ENCODE measurements around the gene MAPK8. TPM values are rescaled to one million over a fixed set of nuclear protein-coding genes. Genes with fewer than 3 reads are reported as not detected.

MAPK8 gene
- total RNA-seq, 1 donor from 2014 or later = 7.7 TPM

DNA sequence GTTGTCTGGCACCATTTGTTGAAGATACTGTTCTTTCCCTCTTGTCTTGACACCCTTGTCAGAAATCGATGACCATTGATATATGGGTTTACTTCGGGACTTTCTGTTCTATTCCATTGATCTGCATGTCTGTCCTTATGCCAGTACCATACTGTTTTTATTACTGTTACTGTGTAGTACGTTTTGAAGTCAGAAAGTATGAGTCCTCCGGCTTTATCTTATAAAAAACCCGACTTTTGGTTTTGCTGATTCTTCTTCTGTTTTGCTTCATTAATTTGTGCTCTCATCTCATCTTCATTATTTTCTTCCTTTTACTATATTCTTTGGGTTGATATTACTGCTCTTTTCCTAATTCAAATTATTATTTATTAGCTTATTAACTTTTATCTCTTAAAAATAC lies 52.4 kb downstream of the MAPK8 start:
- intact Hi-C loops (cut with DNase I) = no loop called here
- Histone ChIP-seq H3K9me3 (no peaks in the 10 kb centered on the region), H3K4me1 (no peaks in the 10 kb centered on the region), H3K27ac (no peak overlapping the region), H3K36me3 (no peaks in the 10 kb centered on the region), H3K27me3 (no peaks in the 10 kb centered on the region), H3K4me3 (no peak overlapping the region)
- TF ChIP-seq, protein P1, sequence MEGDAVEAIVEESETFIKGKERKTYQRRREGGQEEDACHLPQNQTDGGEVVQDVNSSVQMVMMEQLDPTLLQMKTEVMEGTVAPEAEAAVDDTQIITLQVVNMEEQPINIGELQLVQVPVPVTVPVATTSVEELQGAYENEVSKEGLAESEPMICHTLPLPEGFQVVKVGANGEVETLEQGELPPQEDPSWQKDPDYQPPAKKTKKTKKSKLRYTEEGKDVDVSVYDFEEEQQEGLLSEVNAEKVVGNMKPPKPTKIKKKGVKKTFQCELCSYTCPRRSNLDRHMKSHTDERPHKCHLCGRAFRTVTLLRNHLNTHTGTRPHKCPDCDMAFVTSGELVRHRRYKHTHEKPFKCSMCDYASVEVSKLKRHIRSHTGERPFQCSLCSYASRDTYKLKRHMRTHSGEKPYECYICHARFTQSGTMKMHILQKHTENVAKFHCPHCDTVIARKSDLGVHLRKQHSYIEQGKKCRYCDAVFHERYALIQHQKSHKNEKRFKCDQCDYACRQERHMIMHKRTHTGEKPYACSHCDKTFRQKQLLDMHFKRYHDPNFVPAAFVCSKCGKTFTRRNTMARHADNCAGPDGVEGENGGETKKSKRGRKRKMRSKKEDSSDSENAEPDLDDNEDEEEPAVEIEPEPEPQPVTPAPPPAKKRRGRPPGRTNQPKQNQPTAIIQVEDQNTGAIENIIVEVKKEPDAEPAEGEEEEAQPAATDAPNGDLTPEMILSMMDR (IDR thresholded peaks at IDR 0.05) = no peak
- no peak for DNase-seq (ENCODE audit: low spot score in 2 of 2)

DNA sequence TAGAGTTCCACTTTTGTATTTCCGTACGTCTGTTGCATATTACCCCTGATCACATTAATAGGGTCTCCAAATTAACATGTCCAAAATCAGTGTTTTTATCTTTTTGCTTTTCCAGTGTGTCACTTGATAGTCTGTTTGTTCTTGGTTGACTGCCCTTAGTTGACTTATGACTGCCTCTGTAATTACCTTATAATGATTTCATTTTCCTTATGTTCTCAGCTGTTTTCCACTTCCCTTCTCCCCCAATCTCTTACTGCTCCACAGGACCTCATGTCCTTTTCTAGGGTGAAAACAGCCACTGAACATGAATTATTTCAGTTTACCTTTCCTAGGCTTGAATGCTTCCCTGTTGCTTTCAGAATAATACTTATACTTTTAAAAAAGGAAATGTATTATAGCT lies 54.7 kb downstream of the MAPK8 start:
- intact Hi-C loops (cut with DNase I) = no loop called here
- Histone ChIP-seq H3K4me3 (no peak overlapping the region), H3K27me3 (no peaks in the 10 kb centered on the region), H3K4me1 (peaks cover 0 to 2% of the 10 kb centered on the region in 2 donors), H3K9me3 (no peaks in the 10 kb centered on the region), H3K36me3 (no peaks in the 10 kb centered on the region), H3K27ac (no peak overlapping the region)
- TF ChIP-seq, protein P1 (IDR thresholded peaks at IDR 0.05) = no peak
- DNase-seq (ENCODE audit: low spot score in 2 of 2) = no peak

- Histone ChIP-seq H3K4me1 (peaks cover 0 to 2% of the 10 kb centered on the region in 2 donors), H3K4me3 (no peak overlapping the region), H3K36me3 (no peaks in the 10 kb centered on the region), H3K27ac (no peak overlapping the region), H3K27me3 (no peaks in the 10 kb centered on the region), H3K9me3 (no peaks in the 10 kb centered on the region)
- TF ChIP-seq, protein P1 (IDR thresholded peaks at IDR 0.05) = peak; percentile 46 to 75 (median 56)
- intact Hi-C loops (cut with DNase I) = loop anchor here (1.0 kb wide), 1 partner anchor 293 kb away; no protein-coding TSS in a partner anchor
- no peak for DNase-seq (ENCODE audit: low spot score in 2 of 2)
Measured at GRCh38 chr10:48363617-48364355, 57.3 kb downstream of the MAPK8 start.

DNA sequence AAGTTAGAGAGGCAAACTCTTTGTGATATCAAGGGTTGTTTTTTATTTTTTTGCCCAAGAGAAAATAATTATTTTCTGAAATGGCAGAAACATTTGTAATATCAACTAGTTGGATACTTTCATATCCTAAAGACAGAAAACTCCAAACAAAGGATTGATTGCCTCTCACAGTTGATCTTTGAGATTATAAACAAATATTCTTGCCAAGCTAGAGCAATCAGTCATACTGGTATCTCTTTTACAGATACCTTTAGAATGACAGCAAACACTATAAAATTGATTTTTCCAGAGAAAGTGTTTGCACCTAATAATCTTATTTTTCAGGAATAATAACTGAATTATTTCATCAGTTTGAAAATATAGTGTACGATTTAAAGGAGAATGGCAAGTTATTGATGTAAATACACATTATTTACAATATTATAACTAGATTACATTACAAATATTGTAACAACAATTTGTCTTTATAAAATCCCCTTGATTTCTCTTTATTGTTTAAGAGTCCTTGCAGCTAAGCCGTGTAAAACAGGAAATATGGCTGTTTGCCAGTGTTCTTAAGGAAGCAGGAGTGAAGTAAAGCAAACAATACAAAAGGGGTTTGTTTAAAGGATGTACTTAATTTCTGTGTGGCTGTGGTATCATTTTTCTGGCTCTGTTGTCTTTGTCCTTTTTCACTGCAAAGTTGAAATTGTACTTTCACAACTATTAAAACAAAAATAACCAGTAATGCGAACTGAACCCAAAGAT lies 58.4 kb downstream of the MAPK8 start:
- Histone ChIP-seq H3K27ac (no peak overlapping the region), H3K9me3 (no peaks in the 10 kb centered on the region), H3K27me3 (no peaks in the 10 kb centered on the region), H3K4me3 (no peak overlapping the region), H3K4me1 (peaks cover 0 to 2% of the 10 kb centered on the region in 2 donors), H3K36me3 (no peaks in the 10 kb centered on the region)
- no peak for DNase-seq (ENCODE audit: low spot score in 2 of 2)
- TF ChIP-seq, protein P1 (IDR thresholded peaks at IDR 0.05) = no peak
- intact Hi-C loops (cut with DNase I) = no loop called here

DNA sequence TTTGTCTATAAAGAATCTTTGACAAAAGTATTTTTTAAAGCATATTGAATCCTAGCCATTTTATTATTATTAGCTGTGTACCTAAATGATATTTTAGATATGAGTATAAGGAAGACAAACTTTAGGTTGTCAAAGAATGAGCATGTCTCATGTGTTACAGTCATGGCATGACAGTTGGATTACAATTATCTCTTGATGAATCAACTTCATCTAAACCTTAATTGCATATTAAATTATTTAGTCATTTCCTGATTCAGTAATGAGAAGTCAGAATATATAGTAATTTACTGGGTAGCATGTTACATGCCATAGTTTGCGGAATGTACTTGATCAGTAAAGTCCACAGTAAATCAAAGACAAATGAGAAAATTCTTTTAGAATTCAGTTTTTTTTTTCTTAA lies 59.2 kb downstream of the MAPK8 start:
- H3K4me3 ChIP-seq = no peak overlapping the region

More for the DNA sequence above, 59.2 kb downstream of the MAPK8 start:
- no peaks in the 10 kb centered on the region for H3K9me3 ChIP-seq
- intact Hi-C loops (cut with DNase I) = no loop called here
- H3K27ac ChIP-seq = no peak overlapping the region
- TF ChIP-seq, protein P1 (IDR thresholded peaks at IDR 0.05) = no peak
- no peak for DNase-seq (ENCODE audit: low spot score in 2 of 2)
- H3K27me3 ChIP-seq = no peaks in the 10 kb centered on the region
- no peaks in the 10 kb centered on the region for H3K36me3 ChIP-seq
- peaks cover 0 to 2% of the 10 kb centered on the region in 2 donors for H3K4me1 ChIP-seq

All from ascending aorta (tissue), 2 donors.